ENCODE measurements around the gene ZNF524.
"Not testable (repeated sequence)": the region's sequence is repeated elsewhere in the genome, so short reads cannot be mapped to it uniquely, and the experiment has no call there.

The ZNF524 gene

GRCh38 chr19:55599842-55600661 lies at the start of gene ZNF524:
TSS of gene ZNF524 (plus strand) at chr19:55600288. CDS start at chr19:55602113, 1,825 bp downstream.
- DNase-seq = peak; percentile 83

GRCh38 chr19:55550321-55550650 lies 49.8 kb upstream of the ZNF524 start:
- no peak for DNase-seq

GRCh38 chr19:55552206-55552605 lies 47.9 kb upstream of the ZNF524 start:
- no peak for DNase-seq

GRCh38 chr19:55552620-55553019 lies 47.5 kb upstream of the ZNF524 start:
- DNase-seq = no peak

- DNase-seq = no peak
These were observed 46.6 kb upstream of the ZNF524 start for GRCh38 chr19:55553217-55554182.

GRCh38 chr19:55554302-55554701 lies 45.8 kb upstream of the ZNF524 start:
- DNase-seq = no peak

- DNase-seq = no peak
These were observed 45.3 kb upstream of the ZNF524 start for GRCh38 chr19:55554741-55555152.

- DNase-seq = no peak
These were observed 40.4 kb upstream of the ZNF524 start for GRCh38 chr19:55559684-55560083.

GRCh38 chr19:55563261-55563690 lies 36.8 kb upstream of the ZNF524 start:
- DNase-seq = no peak

GRCh38 chr19:55566823-55567222 lies 33.3 kb upstream of the ZNF524 start:
- DNase-seq = no peak

- DNase-seq = no peak
These were observed 32.3 kb upstream of the ZNF524 start for GRCh38 chr19:55567708-55568328.

- not testable (repeated sequence) for DNase-seq
These were observed 30.6 kb upstream of the ZNF524 start for GRCh38 chr19:55569477-55569876.

- DNase-seq = not testable (repeated sequence)
These were observed 26.2 kb upstream of the ZNF524 start for GRCh38 chr19:55573929-55574328.

- DNase-seq = no peak
These were observed 23.3 kb upstream of the ZNF524 start for GRCh38 chr19:55576746-55577145.

GRCh38 chr19:55578031-55578760 lies 21.9 kb upstream of the ZNF524 start:
- DNase-seq = no peak

- DNase-seq = no peak
These were observed 21.0 kb upstream of the ZNF524 start for GRCh38 chr19:55578761-55579747.

GRCh38 chr19:55579766-55580621 lies 20.1 kb upstream of the ZNF524 start:
- DNase-seq = no peak

- DNase-seq = peak; percentile 82
These were observed 19.4 kb upstream of the ZNF524 start, which contains the start of gene ZNF579 for GRCh38 chr19:55580628-55581144. TSS of gene ZNF579 (minus strand) at chr19:55580848. CDS start at chr19:55579639, 1,209 bp downstream.

- no peak for DNase-seq
These were observed 18.8 kb upstream of the ZNF524 start for GRCh38 chr19:55581145-55581822.
